ENCODE measurements around the gene FNIP1. TPM values are rescaled to one million over a fixed set of nuclear protein-coding genes. Genes with fewer than 3 reads are reported as not detected.

The FNIP1 gene
- total and polyA plus RNA-seq, 2 of the 8 experiments (the other 6 are each of a cell fraction or from before 2014, with no cell fraction given), result 3.5 to 17.3 TPM

GRCh38 chr5:131593921-131594320 is 202.9 kb downstream of the FNIP1 start:
- H3K56ac ChIP-seq (replicated peaks; ENCODE audit: insufficient read length, low read depth, low read length), result no peak overlapping the region
- no peak overlapping the region for H2AK5ac ChIP-seq (ENCODE audit: low read depth, low read length)
- H3K14ac ChIP-seq (ENCODE audit: insufficient read length), result no peak overlapping the region
- H2BK5ac ChIP-seq (ENCODE audit: low read depth, low read length), result no peak overlapping the region
- no peaks in the 10 kb centered on the region; a peak in 1 of 7 replicates for H3K4me1 ChIP-seq (replicated peaks in 1 of 4; ENCODE audit: control insufficient read depth in 3 of 4, insufficient read depth in 4 of 4, low read length in 3 of 4)
- H3K4ac ChIP-seq (replicated peaks; ENCODE audit: insufficient read length, low read depth, low read length), result no peak overlapping the region
- H2BK15ac ChIP-seq (ENCODE audit: low read length), result no peak overlapping the region
- ChIA-PET CTCF (ENCODE audit: partially characterized antibody) (interaction anchor here (0.9 kb wide), 1 partner anchor 414 kb away, joined by 3 read pairs; no protein-coding TSS in a partner anchor), POLR2A (ENCODE audit: partially characterized antibody) (interaction anchor here (0.6 kb wide), 1 partner anchor 42 kb away, joined by 3 read pairs; no protein-coding TSS in a partner anchor)
- H3K4me2 ChIP-seq (ENCODE audit: insufficient read depth in 1 of 2, low read depth in 2 of 2, low read length in 2 of 2), result no peak overlapping the region
- no peaks in the 10 kb centered on the region; the same call in 1 of the 2 replicates for H3K23me2 ChIP-seq (ENCODE audit: low read depth, low read length)
- no peak overlapping the region for H4K91ac ChIP-seq (replicated peaks; ENCODE audit: insufficient read length, low read length)
- no peak overlapping the region for H2BK12ac ChIP-seq (ENCODE audit: low read depth, low read length)
- H3K36me3 ChIP-seq (ENCODE audit: control insufficient read depth in 2 of 4, insufficient read depth in 4 of 4, low read length in 3 of 4), result peaks cover 0 to 3% (median 0%) of the 10 kb centered on the region in 4 experiments; a peak in 1 of 8 replicates
- H2AFZ ChIP-seq (ENCODE audit: low read length), result no peak overlapping the region
- H2BK20ac ChIP-seq (ENCODE audit: low read length), result no peak overlapping the region
- no peak overlapping the region for H3K27ac ChIP-seq (ENCODE audit: low read depth, low read length)
- H3K9ac ChIP-seq (replicated peaks in 1 of 4; ENCODE audit: extremely low read depth in 1 of 4, low read depth in 3 of 4, low read length in 3 of 4), result no peak overlapping the region
- H3K23ac ChIP-seq (ENCODE audit: insufficient read length), result no peak overlapping the region
- FAIRE-seq, result no peak
- H3K4me3 ChIP-seq (ENCODE audit: extremely low read depth in 1 of 4, insufficient read depth in 2 of 4, low read depth in 3 of 4, low read length in 4 of 4), result no peak overlapping the region
- H3K18ac ChIP-seq (ENCODE audit: extremely low read depth, low read length), result no peak overlapping the region
- H3K79me1 ChIP-seq (ENCODE audit: low read depth, low read length), result 0 out of 2 replicates have a peak, but pooled peaks cover 2% of the 10 kb centered on the region
- H3K79me2 ChIP-seq (ENCODE audit: control insufficient read depth in 1 of 2, insufficient read depth in 2 of 2, low read length in 2 of 2), result peaks cover 0 to 39% of the 10 kb centered on the region in 2 experiments; a peak in 2 of 4 replicates
- H3K27me3 ChIP-seq (replicated peaks in 1 of 4; ENCODE audit: control insufficient read depth in 3 of 4, extremely low read depth in 1 of 4, insufficient read depth in 3 of 4, low read length in 3 of 4), result no peaks in the 10 kb centered on the region
- H4K8ac ChIP-seq (ENCODE audit: extremely low read depth, insufficient read depth, low read length), result no peak overlapping the region
- peaks cover 0 to 3% of the 10 kb centered on the region in 2 experiments; a peak in 1 of 4 replicates for H3K9me3 ChIP-seq (ENCODE audit: insufficient read depth in 2 of 2, low read depth in 1 of 2, low read length in 1 of 2)
- DNase-seq (ENCODE audit: low read depth in 1 of 2, low spot score in 2 of 2), result no peak
- H2BK120ac ChIP-seq (replicated peaks; ENCODE audit: low read depth, low read length), result no peak overlapping the region
- no peak overlapping the region for H4K5ac ChIP-seq (ENCODE audit: insufficient read length, low read depth, low read length)
- H4K20me1 ChIP-seq (replicated peaks in 1 of 2; ENCODE audit: control insufficient read depth in 1 of 2, insufficient read depth in 2 of 2, low read length in 2 of 2), result peaks cover 1% of the 10 kb centered on the region in 2 experiments
- 97% methylated on average over 2 of the region's 2 CpGs; no CpG with 5 or more reads in 1 of the 2 experiments for WGBS, 2 experiments (ENCODE audit: extremely low coverage in 1 of 2, insufficient coverage in 1 of 2, insufficient read length in 1 of 2, insufficient replicate concordance in 2 of 2, low coverage in 1 of 2, low lambda C conversion rate in 2 of 2, missing lambda C conversion rate in 1 of 2)
- TF ChIP-seq EGR1 (IDR thresholded peaks at IDR 0.05; ENCODE audit: borderline replicate concordance, low read depth, low read length), result no peak
- no peak for TF ChIP-seq NRF1 (IDR thresholded peaks at IDR 0.05; ENCODE audit: low read depth, low read length)
- no peak for TF ChIP-seq SP1 (IDR thresholded peaks at IDR 0.05; ENCODE audit: low read depth, low read length)
- TF ChIP-seq NANOG (IDR thresholded peaks at IDR 0.05; ENCODE audit: insufficient read depth, low read depth, low read length, poor library complexity, severe bottlenecking), result no peak
- TF ChIP-seq PHF8 (conservative IDR thresholded peaks at IDR 0.05; ENCODE audit: low read depth, low read length), result no peak
- TF ChIP-seq TAF1 (IDR thresholded peaks at IDR 0.05; ENCODE audit: low read depth, low read length), result no peak
- no peak for TF ChIP-seq TBP (IDR thresholded peaks at IDR 0.05; ENCODE audit: low read depth, low read length)
- TF ChIP-seq BRCA1 (IDR thresholded peaks at IDR 0.05; ENCODE audit: low read depth, low read length), result no peak
- no peak for TF ChIP-seq HDAC6 (IDR thresholded peaks at IDR 0.05; ENCODE audit: low read depth, low read length)
- TF ChIP-seq MAFK (IDR thresholded peaks at IDR 0.05; ENCODE audit: low read depth, low read length), result no peak
- no peak for TF ChIP-seq E2F6 (IDR thresholded peaks at IDR 0.05)
- TF ChIP-seq TAF7 (optimal IDR thresholded peaks at IDR 0.05; ENCODE audit: borderline replicate concordance, low read depth, low read length), result no peak
- no peak for TF ChIP-seq SIN3A (conservative IDR thresholded peaks at IDR 0.05 in 1 of 2, IDR thresholded peaks at IDR 0.05 in 1 of 2; ENCODE audit: low read depth in 1 of 2, low read length in 2 of 2)
